ENCODE measurements around the gene XYLT1. TPM values are rescaled to one million over a fixed set of nuclear protein-coding genes. Genes with fewer than 3 reads are reported as not detected.

XYLT1 gene
- total and polyA plus RNA-seq, 2 of the 4 experiments (the other 2 are of a cell fraction): 9.0 to 12.7 TPM

- Histone ChIP-seq H3K4me2 (ENCODE audit: low read depth, low read length) (no peak overlapping the region), H3K4me1 (ENCODE audit: control insufficient read depth, insufficient read depth, low read length) (peaks cover 4% of the 10 kb centered on the region; the same call in 1 of the 2 replicates), H3K4me3 (ENCODE audit: insufficient read depth, low read depth, low read length) (no peak overlapping the region), H2AK5ac (ENCODE audit: low read depth, low read length) (no peak overlapping the region), H4K20me1 (ENCODE audit: insufficient read depth, low read length) (peaks cover 27% of the 10 kb centered on the region), H3K56ac (ENCODE audit: extremely low read depth, insufficient read depth, low read length) (no peak overlapping the region), H2BK120ac (ENCODE audit: low read depth, low read length) (no peak overlapping the region), H3K4ac (ENCODE audit: low read depth, low read length) (no peak overlapping the region), H2BK20ac (ENCODE audit: low read depth, low read length) (no peak overlapping the region), H2BK5ac (ENCODE audit: low read depth, low read length, poor library complexity, severe bottlenecking) (no peak overlapping the region), H2AFZ (replicated peaks; ENCODE audit: low read length, poor library complexity) (no peak overlapping the region), H3K27ac (ENCODE audit: insufficient read depth, low read length) (no peak overlapping the region), H3K9me1 (ENCODE audit: insufficient read depth, low read length) (peaks cover 6% of the 10 kb centered on the region), H3K9ac (ENCODE audit: low read depth, low read length) (no peak overlapping the region), H3K14ac (replicated peaks; ENCODE audit: low read depth, low read length) (no peak overlapping the region), H4K5ac (ENCODE audit: low read depth, low read length) (no peak overlapping the region), H4K91ac (ENCODE audit: insufficient read depth, low read depth, low read length) (no peak overlapping the region), H3K27me3 (ENCODE audit: control insufficient read depth, insufficient read depth, low read length) (no peaks in the 10 kb centered on the region), H3K23ac (ENCODE audit: low read depth, low read length) (no peak overlapping the region), H3K18ac (ENCODE audit: low read depth, low read length) (no peak overlapping the region), H2BK15ac (ENCODE audit: low read depth, low read length) (no peak overlapping the region), H3K36me3 (ENCODE audit: control insufficient read depth, insufficient read depth, low read length) (no peaks in the 10 kb centered on the region), H2AK9ac (replicated peaks; ENCODE audit: low read depth, low read length, poor library complexity) (no peak overlapping the region), H3K79me1 (ENCODE audit: low read depth in 1 of 2, low read length in 2 of 2) (peaks cover 25 to 51% of the 10 kb centered on the region in 2 experiments), H4K8ac (ENCODE audit: low read depth in 2 of 2, low read length in 2 of 2) (no peak overlapping the region), H3K9me3 (ENCODE audit: control insufficient read depth, insufficient read depth, low read length) (no peaks in the 10 kb centered on the region)
- in situ Hi-C loops (cut with MboI; ENCODE audit: low sequenced_read_pairs) (no loop called here), intact Hi-C loops (cut with micrococcal nuclease) (no loop called here), dilution Hi-C loops (cut with HindIII; ENCODE audit: low sequenced_read_pairs, unreplicated experiment) (no loop called here)
- DNase-seq: no peak
- ChIA-PET CTCF (no interaction called here), POLR2A (ENCODE audit: unreplicated experiment) (no interaction called here)
- TF ChIP-seq FOS (IDR thresholded peaks at IDR 0.05; ENCODE audit: low read depth, low read length) (no peak), ELK1 (IDR thresholded peaks at IDR 0.05; ENCODE audit: borderline replicate concordance, low read depth, low read length) (no peak), CEBPB (IDR thresholded peaks at IDR 0.05; ENCODE audit: low read depth, low read length) (no peak), NFE2L2 (IDR thresholded peaks at IDR 0.05; ENCODE audit: low read depth, low read length) (no peak), MAZ (IDR thresholded peaks at IDR 0.05; ENCODE audit: borderline replicate concordance, low read depth, low read length) (no peak), POLR2A (IDR thresholded peaks at IDR 0.05; ENCODE audit: low read depth, low read length) (no peak), RAD21 (IDR thresholded peaks at IDR 0.05; ENCODE audit: low read length) (no peak), USF2 (IDR thresholded peaks at IDR 0.05; ENCODE audit: low read depth, low read length) (no peak), MXI1 (IDR thresholded peaks at IDR 0.05; ENCODE audit: borderline replicate concordance, low read depth, low read length) (no peak), BHLHE40 (IDR thresholded peaks at IDR 0.05; ENCODE audit: low read depth, low read length) (no peak), MAFK (IDR thresholded peaks at IDR 0.05; ENCODE audit: low read depth, low read length) (no peak), CHD1 (IDR thresholded peaks at IDR 0.05; ENCODE audit: low read depth, low read length) (no peak), RFX5 (IDR thresholded peaks at IDR 0.05; ENCODE audit: low read depth, low read length) (no peak)
- TF ChIP-seq, protein P1, sequence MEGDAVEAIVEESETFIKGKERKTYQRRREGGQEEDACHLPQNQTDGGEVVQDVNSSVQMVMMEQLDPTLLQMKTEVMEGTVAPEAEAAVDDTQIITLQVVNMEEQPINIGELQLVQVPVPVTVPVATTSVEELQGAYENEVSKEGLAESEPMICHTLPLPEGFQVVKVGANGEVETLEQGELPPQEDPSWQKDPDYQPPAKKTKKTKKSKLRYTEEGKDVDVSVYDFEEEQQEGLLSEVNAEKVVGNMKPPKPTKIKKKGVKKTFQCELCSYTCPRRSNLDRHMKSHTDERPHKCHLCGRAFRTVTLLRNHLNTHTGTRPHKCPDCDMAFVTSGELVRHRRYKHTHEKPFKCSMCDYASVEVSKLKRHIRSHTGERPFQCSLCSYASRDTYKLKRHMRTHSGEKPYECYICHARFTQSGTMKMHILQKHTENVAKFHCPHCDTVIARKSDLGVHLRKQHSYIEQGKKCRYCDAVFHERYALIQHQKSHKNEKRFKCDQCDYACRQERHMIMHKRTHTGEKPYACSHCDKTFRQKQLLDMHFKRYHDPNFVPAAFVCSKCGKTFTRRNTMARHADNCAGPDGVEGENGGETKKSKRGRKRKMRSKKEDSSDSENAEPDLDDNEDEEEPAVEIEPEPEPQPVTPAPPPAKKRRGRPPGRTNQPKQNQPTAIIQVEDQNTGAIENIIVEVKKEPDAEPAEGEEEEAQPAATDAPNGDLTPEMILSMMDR (conservative IDR thresholded peaks at IDR 0.05; ENCODE audit: low read depth, low read length): no peak
- WGBS, 2 experiments (ENCODE audit: extremely low coverage in 2 of 2, insufficient read length in 1 of 2): no CpG with 5 or more reads among the region's 4 CpGs
- ATAC-seq (ENCODE audit: low read depth): no peak
- no TSS peak for BruUV-seq (replicated peaks)
Observed at GRCh38 chr16:17370731-17371285, 100.0 kb downstream of the XYLT1 start.
